Peyer's patch (tissue), 4 donors: ENCODE data around the gene NKD1.

ENCODE experiments used
- CTCF ChIP-seq, 6 experiments: fragments of 450-650 bp in 4 of 6; fragments of 200-600 bp in 2 of 6; sonication (generic) in 1 of 6; IDR thresholded peaks; one replicate each; pipeline ENCODE4 v1.5.1; 2017 to 2019; ENCODE audit warnings: antibody characterized with exemption in 6 of 6, mild to moderate bottlenecking in 3 of 6, moderate library complexity in 1 of 6
- POLR2A ChIP-seq, 2 donors: fragments of 450-650 bp; IDR thresholded peaks; one replicate each; pipeline ENCODE4 v1.5.1; 2017; ENCODE audit warnings: antibody characterized with exemption in 2 of 2, mild to moderate bottlenecking in 2 of 2, moderate library complexity in 2 of 2

- no peak for TF ChIP-seq CTCF (IDR thresholded peaks at IDR 0.05)
- no peak for TF ChIP-seq POLR2A (IDR thresholded peaks at IDR 0.05)
Measured at GRCh38 chr16:50612849-50613198, 64.6 kb downstream of the NKD1 start.
